ENCODE data around the gene TP53BP1. TPM values are rescaled to one million over a fixed set of nuclear protein-coding genes. Genes with fewer than 3 reads are reported as not detected.

Gene TP53BP1
- total and polyA plus RNA-seq, 5 experiments from 2014 or later: 6.5 to 37.7 (median 8.5) TPM

GRCh38 chr15:43469867-43470266 lies 23.1 kb downstream of the TP53BP1 start:
- Mint-ChIP-seq H3K27me3 (no peaks in the 10 kb centered on the region), H3K36me3 (peaks cover 0 to 87% (median 30%) of the 10 kb centered on the region in 3 donors), H3K27ac (peak overlapping the region in 2 of 10 donors; percentile 24 to 84), H3K4me1 (no peaks in the 10 kb centered on the region), H3K9me3 (no peaks in the 10 kb centered on the region), H3K4me3 (no peak overlapping the region)
- POLR2A ChIA-PET: no interaction called here
- DNase-seq: no peak
- no peak for ATAC-seq

GRCh38 chr15:43465100-43465499 lies 27.9 kb downstream of the TP53BP1 start:
- H3K27me3 Mint-ChIP-seq: no peaks in the 10 kb centered on the region
- H3K27ac Mint-ChIP-seq: no peak overlapping the region
- H3K4me1 Mint-ChIP-seq: peaks cover 0 to 7% (median 0%) of the 10 kb centered on the region in 4 donors
- no peaks in the 10 kb centered on the region for H3K9me3 Mint-ChIP-seq
- POLR2A ChIA-PET: no interaction called here
- H3K36me3 Mint-ChIP-seq: peaks cover 0 to 84% (median 16%) of the 10 kb centered on the region in 3 donors
- DNase-seq (no peak), ATAC-seq (no peak)
- no peak overlapping the region for H3K4me3 Mint-ChIP-seq

- no peak overlapping the region for H3K4me3 Mint-ChIP-seq
- no peaks in the 10 kb centered on the region for H3K27me3 Mint-ChIP-seq
- ATAC-seq (no peak), DNase-seq (no peak)
- peaks cover 0 to 7% (median 0%) of the 10 kb centered on the region in 4 donors for H3K4me1 Mint-ChIP-seq
- peaks cover 0 to 77% (median 10%) of the 10 kb centered on the region in 3 donors for H3K36me3 Mint-ChIP-seq
- no peaks in the 10 kb centered on the region for H3K9me3 Mint-ChIP-seq
- H3K27ac Mint-ChIP-seq: no peak overlapping the region
- POLR2A ChIA-PET: no interaction called here
Measured at GRCh38 chr15:43463998-43464397, 29.0 kb downstream of the TP53BP1 start.

GRCh38 chr15:43463507-43463906 lies 29.4 kb downstream of the TP53BP1 start:
- no peaks in the 10 kb centered on the region for H3K27me3 Mint-ChIP-seq
- ATAC-seq: no peak
- H3K36me3 Mint-ChIP-seq: peaks cover 0 to 77% (median 10%) of the 10 kb centered on the region in 3 donors
- no peak for DNase-seq
- no peak overlapping the region for H3K4me3 Mint-ChIP-seq
- POLR2A ChIA-PET: no interaction called here
- H3K4me1 Mint-ChIP-seq: peaks cover 0 to 7% (median 0%) of the 10 kb centered on the region in 4 donors
- no peak overlapping the region for H3K27ac Mint-ChIP-seq
- H3K9me3 Mint-ChIP-seq: no peaks in the 10 kb centered on the region

- DNase-seq (no peak), ATAC-seq (no peak)
- Mint-ChIP-seq H3K36me3 (peaks cover 0 to 49% (median 13%) of the 10 kb centered on the region in 3 donors), H3K27ac (no peak overlapping the region), H3K27me3 (no peaks in the 10 kb centered on the region), H3K4me1 (peaks cover 0 to 9% (median 5%) of the 10 kb centered on the region in 4 donors), H3K4me3 (no peak overlapping the region), H3K9me3 (no peaks in the 10 kb centered on the region)
- POLR2A ChIA-PET: no interaction called here
Measured at GRCh38 chr15:43449981-43450380, 43.0 kb downstream of the TP53BP1 start.

- H3K27ac Mint-ChIP-seq: no peak overlapping the region
- H3K27me3 Mint-ChIP-seq: no peaks in the 10 kb centered on the region
- POLR2A ChIA-PET: no interaction called here
- no peaks in the 10 kb centered on the region for H3K9me3 Mint-ChIP-seq
- no peak overlapping the region for H3K4me3 Mint-ChIP-seq
- H3K4me1 Mint-ChIP-seq: peaks cover under 1 to 10% (median 5%) of the 10 kb centered on the region in 4 donors
- peaks cover 0 to 45% (median 9%) of the 10 kb centered on the region in 3 donors for H3K36me3 Mint-ChIP-seq
- DNase-seq: no peak
- ATAC-seq: no peak
Measured at GRCh38 chr15:43446344-43446743, 46.6 kb downstream of the TP53BP1 start.

- no peak for ATAC-seq
- peaks cover 0 to 56% (median 13%) of the 10 kb centered on the region in 3 donors for H3K36me3 Mint-ChIP-seq
- H3K27ac Mint-ChIP-seq: peak overlapping the region in 5 of 10 donors; percentile 3 to 77 (median 47)
- no peaks in the 10 kb centered on the region for H3K9me3 Mint-ChIP-seq
- no peak overlapping the region for H3K4me3 Mint-ChIP-seq
- H3K4me1 Mint-ChIP-seq: peaks cover 0 to 4% (median 2%) of the 10 kb centered on the region in 4 donors
- H3K27me3 Mint-ChIP-seq: no peaks in the 10 kb centered on the region
- POLR2A ChIA-PET: no interaction called here
- DNase-seq: no peak
Measured at GRCh38 chr15:43441316-43441715, 51.6 kb downstream of the TP53BP1 start.

GRCh38 chr15:43440721-43441281 lies 52.2 kb downstream of the TP53BP1 start:
- H3K27ac Mint-ChIP-seq: peak overlapping the region in 3 of 10 donors; percentile 3 to 77 (median 4)
- peaks cover 0 to 4% (median 2%) of the 10 kb centered on the region in 4 donors for H3K4me1 Mint-ChIP-seq
- H3K27me3 Mint-ChIP-seq: no peaks in the 10 kb centered on the region
- no peaks in the 10 kb centered on the region for H3K9me3 Mint-ChIP-seq
- POLR2A ChIA-PET: interaction anchor here (0.7 kb wide), 1 partner anchor 69 kb away, joined by 4 read pairs; no protein-coding TSS in a partner anchor
- DNase-seq (peak in 3 of 10 donors; percentile 5 to 19 (median 18)), ATAC-seq (peak; percentile 55 to 57)
- no peak overlapping the region for H3K4me3 Mint-ChIP-seq
- peaks cover 0 to 57% (median 11%) of the 10 kb centered on the region in 3 donors for H3K36me3 Mint-ChIP-seq

- H3K9me3 Mint-ChIP-seq: no peaks in the 10 kb centered on the region
- H3K36me3 Mint-ChIP-seq: peaks cover 0 to 50% (median 9%) of the 10 kb centered on the region in 3 donors
- ATAC-seq: no peak
- no peak for DNase-seq
- H3K4me3 Mint-ChIP-seq: no peak overlapping the region
- no peak overlapping the region for H3K27ac Mint-ChIP-seq
- no peaks in the 10 kb centered on the region for H3K27me3 Mint-ChIP-seq
- peaks cover 0 to 4% (median under 1%) of the 10 kb centered on the region in 4 donors for H3K4me1 Mint-ChIP-seq
- POLR2A ChIA-PET: no interaction called here
Measured at GRCh38 chr15:43439268-43439667, 53.7 kb downstream of the TP53BP1 start.

GRCh38 chr15:43436395-43436794 lies 56.6 kb downstream of the TP53BP1 start:
- no peaks in the 10 kb centered on the region for H3K9me3 Mint-ChIP-seq
- DNase-seq: no peak
- POLR2A ChIA-PET: no interaction called here
- H3K4me1 Mint-ChIP-seq: peaks cover 0 to 4% (median 2%) of the 10 kb centered on the region in 4 donors
- no peaks in the 10 kb centered on the region for H3K27me3 Mint-ChIP-seq
- peaks cover 0 to 73% (median 18%) of the 10 kb centered on the region in 3 donors for H3K36me3 Mint-ChIP-seq
- no peak overlapping the region for H3K4me3 Mint-ChIP-seq
- H3K27ac Mint-ChIP-seq: no peak overlapping the region
- no peak for ATAC-seq

GRCh38 chr15:43434446-43434845 lies 58.5 kb downstream of the TP53BP1 start:
- Mint-ChIP-seq H3K27me3 (no peaks in the 10 kb centered on the region), H3K27ac (peak overlapping the region in 3 of 10 donors; percentile 10 to 32 (median 12)), H3K4me1 (peaks cover 0 to 3% (median 0%) of the 10 kb centered on the region in 4 donors), H3K9me3 (no peaks in the 10 kb centered on the region), H3K36me3 (peaks cover 0 to 74% (median 16%) of the 10 kb centered on the region in 3 donors), H3K4me3 (no peak overlapping the region)
- POLR2A ChIA-PET: no interaction called here
- DNase-seq (no peak), ATAC-seq (no peak)

GRCh38 chr15:43433661-43434303 lies 59.2 kb downstream of the TP53BP1 start:
- Mint-ChIP-seq H3K36me3 (peaks cover 0 to 75% (median 15%) of the 10 kb centered on the region in 3 donors), H3K27me3 (no peaks in the 10 kb centered on the region), H3K9me3 (no peaks in the 10 kb centered on the region), H3K4me1 (peaks cover 0 to 3% (median 0%) of the 10 kb centered on the region in 4 donors), H3K27ac (peak overlapping the region in 3 of 10 donors; percentile 12 to 38 (median 33)), H3K4me3 (no peak overlapping the region)
- POLR2A ChIA-PET: no interaction called here
- no peak for ATAC-seq
- DNase-seq: no peak

- POLR2A ChIA-PET: no interaction called here
- DNase-seq (no peak), ATAC-seq (no peak)
- H3K4me1 Mint-ChIP-seq: peaks cover 0 to 3% (median 0%) of the 10 kb centered on the region in 4 donors
- H3K36me3 Mint-ChIP-seq: peaks cover 0 to 72% (median 14%) of the 10 kb centered on the region in 3 donors
- H3K9me3 Mint-ChIP-seq: no peaks in the 10 kb centered on the region
- no peaks in the 10 kb centered on the region for H3K27me3 Mint-ChIP-seq
- no peak overlapping the region for H3K4me3 Mint-ChIP-seq
- H3K27ac Mint-ChIP-seq: no peak overlapping the region
Measured at GRCh38 chr15:43433165-43433564, 59.8 kb downstream of the TP53BP1 start.
